HG03457 (cell line): ENCODE results near the gene HSD11B2.
A peak's percentile ranks its signal among the peaks of the same experiment; 100 is the strongest.

Source experiments
- ATAC-seq: cut with Tn5 transposase; IDR thresholded peaks from one replicate; pipeline ENCODE4 v1.9.1; 2021; ENCODE audit warnings: moderate number of reproducible peaks; ENCODE audit not compliant: unreplicated experiment

Gene HSD11B2

DNA sequence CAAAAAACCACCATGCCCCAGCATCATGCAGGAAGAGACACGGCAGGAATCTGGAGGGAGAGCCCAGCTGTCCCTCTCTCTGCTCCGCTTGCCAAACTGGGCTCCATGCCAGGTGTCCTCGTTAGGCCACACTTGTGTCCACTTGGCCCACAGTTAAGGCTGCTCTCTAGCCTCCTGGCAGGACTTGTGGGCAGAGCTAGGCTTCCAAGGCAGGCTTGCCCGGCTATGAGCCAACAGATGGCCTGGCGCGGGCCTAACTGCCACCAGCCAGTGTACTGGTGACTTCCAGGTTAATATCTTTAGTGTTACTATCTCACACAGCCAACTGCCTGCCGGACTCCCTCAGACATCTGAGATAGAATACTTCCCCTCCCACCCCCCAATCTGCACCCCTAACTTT, 39.4 kb downstream of the HSD11B2 start:
- no peak for ATAC-seq

DNA sequence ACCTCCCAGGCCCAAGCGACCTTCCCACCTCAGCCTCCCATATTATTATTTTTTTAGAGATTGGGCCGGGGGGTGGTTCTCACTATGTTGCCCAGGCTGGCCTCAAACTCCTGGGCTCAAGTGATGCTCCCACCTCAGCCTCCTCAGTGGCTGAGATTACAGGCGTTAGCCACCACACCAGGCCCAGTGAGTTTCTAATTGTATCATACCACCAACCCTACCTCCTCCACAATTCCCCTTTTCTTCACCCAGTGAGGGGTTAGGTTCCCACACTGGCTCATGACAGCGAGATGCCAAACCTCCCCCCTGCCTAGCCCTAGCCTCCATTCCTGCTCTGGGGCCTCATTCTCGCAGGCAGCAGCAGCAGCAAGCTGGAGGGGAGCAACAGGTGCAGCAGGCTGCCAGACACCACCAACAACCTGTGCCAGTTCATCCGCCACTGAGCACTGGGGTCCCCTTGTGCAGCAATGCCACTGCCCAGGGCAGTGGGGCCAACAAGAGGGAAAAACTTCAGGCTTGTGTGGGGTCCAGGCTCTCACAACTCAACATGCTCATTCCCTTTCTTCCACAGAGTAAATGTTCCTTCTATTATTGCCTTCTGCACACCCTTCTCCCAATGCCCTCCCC, 41.0 kb downstream of the HSD11B2 start:
- no peak for ATAC-seq

DNA sequence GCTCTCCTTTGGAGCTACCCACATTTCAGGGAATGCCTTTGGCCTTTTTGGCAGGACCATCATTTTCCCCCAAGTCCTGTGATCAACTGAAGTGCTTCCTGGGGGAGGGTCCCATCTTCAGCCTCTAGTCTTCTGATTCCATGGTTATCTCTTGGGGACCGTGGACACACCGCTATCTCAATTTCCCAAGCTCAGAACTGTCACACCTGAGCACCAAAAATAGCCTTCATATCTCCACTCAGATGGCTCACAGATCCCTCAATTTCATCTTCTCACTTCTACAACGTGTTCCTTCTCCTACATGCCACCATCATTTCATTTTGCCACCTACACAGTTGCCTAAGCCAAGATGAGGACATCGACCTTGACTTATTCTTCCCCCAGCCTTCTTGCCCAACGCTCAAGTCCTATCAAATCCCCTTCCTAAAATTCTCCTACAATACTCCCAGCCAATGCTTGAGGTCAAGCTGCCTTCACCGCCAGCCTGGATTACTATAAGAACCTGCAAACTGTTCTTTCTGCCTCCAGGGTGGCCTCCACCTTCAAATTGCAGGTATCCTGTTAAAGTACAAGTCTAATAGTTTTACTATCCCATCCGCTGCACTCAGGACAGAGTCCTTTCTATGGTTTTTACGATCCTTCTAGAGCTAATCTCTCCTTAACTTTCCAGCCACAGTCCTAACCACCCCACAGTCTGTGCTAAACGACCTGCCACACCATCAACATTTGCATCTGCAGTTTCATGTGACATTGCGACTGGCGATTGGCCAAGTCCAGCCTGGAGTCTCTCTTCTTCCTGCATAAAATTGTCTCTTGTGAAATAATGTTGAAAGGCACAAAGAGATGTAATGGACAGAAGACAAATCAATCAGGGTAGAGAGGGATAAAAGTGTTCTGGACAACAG, 43.9 kb downstream of the HSD11B2 start:
- no peak for ATAC-seq

DNA sequence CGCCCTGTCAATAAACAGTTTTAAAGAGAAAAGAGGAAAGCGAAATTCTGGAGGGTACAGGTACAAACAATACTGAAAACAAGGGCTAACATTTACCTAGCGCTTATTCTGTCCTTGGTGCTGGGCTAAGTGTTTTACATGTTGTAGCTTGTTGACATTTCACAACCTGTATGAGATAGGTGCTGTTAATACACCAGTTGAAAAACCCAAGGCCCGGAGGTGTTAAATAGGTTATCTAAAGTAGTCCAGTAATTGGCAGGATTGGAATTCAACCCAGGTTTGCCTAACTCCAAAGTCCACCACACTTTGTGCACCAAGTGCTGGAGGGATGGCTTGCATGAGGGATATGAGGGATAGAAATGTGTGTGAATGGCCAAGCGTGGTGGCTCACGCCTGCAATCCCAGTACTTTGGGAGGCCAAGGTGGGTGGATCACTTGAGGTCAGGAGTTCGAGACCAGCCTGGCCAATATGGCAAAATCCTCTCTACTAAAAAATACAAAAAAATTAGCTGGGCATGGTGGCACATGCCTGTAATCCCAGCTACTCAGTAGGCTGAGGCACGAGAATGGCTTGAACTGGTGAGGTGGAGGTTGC, 47.1 kb downstream of the HSD11B2 start:
- ATAC-seq, result no peak

DNA sequence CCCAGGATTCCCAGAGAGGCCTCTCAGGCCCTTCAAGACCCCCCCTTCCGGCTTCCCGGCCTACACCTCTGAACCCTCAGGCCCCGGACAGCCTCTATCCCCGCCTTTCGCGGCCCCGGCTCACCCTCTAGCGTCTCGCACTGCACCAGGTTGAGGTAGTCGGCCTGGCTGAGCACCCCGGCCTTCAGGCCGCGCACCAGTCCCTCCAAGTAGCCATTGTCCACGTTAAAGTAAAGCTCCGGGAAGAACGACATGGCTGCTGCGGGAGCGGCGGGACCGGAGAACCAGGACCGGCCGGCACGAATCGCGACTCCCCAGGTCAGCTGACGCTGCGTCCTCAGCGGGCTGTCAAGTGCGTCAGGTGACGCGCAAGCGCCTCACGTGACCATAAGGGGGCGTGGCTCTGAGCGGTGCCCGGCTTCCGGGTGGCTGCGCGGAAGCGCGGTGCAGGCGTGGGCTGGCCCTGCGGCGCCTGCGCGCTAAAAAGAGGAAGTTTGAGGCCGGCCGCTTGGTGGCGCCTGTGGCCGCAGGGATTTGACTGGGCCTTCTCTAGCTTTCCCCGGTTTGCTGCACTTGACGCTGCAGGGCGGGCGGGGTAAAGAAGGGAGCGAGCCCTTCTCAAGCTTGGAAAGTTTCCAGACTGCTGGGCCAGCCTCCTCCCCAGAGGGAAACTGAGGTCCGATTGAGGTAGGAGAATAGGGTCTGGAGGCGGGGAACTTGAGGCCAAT, 50.1 kb downstream of the HSD11B2 start, which contains the start of gene ATP6V0D1:
ATP6V0D1 (minus strand) TSS at position 325 of the 728 bp plus-strand sequence; CDS start at position 254, 71 bp downstream.
- peak; percentile 68 for ATAC-seq

DNA sequence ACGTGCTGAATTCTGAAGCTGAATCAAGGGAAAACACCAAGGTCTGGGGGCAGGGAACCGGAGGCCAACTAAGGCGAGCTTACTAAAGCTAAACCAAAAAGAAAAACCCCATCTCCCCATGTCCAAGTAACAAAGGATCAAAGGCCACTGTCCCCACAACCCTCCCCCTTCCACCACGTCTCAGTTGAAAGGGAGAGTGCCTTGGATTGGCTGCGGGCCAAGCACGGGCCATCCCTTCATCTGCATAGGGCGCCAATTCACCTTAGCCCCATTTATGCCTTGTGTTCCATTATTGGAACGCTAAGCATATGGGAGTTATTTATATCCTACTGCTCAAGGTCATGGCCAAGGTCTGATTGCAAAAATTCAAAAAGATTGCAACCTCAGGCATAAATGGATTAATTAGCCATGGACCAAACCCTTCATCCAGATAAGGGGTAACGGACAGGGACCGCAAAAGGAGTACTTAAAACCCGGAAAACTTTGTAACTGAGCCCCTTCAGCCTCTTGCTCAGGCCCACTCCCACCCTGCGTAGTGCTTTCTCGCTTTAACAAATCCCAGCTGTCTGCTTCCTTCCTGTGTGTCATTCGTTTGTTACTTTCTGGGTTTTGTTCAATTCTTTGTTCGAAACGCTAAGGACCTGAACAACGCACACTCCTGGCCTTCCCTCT, 50.8 kb downstream of the HSD11B2 start:
- ATAC-seq, result no peak

DNA sequence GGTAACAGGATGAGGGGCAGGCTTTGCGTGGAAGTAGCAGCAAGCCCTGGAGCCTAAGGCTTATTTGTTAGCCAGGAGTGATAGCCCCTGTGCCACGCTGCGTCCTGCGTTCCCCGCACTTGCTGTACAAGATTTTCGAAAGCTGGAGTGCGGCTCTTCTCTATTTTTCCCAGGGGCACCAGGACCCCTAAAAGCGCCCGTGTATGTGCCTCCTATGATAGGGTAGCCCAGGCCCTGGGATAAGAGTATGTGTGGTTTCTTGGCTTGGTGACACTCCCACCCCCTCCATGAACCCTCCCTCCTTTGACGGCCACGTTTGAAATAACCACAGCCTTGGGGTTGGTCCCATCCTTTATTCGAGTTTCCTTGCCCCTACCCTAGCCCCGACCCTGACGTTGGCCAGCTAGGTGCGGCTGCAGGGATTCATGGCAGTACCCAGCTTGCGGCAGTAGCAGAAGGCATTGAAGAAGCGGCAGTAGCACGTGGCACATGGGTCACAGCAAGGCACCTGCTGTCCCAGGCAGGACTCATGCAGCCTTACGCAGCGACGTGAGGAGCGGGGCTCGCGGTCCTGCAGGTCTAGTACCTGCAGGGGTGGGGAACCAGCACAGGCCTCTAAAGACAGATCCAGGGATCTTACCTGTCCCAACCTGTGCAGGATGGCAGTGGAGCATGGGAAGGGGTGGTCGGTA, 51.5 kb downstream of the HSD11B2 start:
- no peak for ATAC-seq

DNA sequence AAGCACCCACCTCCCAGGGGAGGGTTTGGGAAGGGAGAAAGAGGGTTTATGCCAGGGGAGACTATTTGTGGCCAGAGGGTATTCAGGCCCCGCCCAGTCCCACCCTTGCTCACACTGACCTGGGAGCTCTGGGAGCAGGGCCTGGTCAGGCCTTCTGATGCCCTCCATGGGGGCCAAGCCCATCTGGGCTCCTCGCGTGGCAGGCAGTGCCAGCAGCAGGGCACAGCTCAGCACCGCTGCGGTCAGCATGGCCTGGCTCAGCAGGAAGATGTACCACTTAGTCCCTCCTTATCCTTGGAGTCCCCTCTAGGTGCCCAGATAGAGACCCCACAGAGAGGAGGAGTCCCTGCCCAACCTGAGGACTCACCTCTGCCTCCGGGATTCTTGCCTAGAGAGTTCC, 52.2 kb downstream of the HSD11B2 start, which contains the start of gene AGRP:
AGRP (minus strand) TSS at position 398 of the 400 bp plus-strand sequence; CDS start at position 249, 149 bp downstream.
- ATAC-seq, result no peak

DNA sequence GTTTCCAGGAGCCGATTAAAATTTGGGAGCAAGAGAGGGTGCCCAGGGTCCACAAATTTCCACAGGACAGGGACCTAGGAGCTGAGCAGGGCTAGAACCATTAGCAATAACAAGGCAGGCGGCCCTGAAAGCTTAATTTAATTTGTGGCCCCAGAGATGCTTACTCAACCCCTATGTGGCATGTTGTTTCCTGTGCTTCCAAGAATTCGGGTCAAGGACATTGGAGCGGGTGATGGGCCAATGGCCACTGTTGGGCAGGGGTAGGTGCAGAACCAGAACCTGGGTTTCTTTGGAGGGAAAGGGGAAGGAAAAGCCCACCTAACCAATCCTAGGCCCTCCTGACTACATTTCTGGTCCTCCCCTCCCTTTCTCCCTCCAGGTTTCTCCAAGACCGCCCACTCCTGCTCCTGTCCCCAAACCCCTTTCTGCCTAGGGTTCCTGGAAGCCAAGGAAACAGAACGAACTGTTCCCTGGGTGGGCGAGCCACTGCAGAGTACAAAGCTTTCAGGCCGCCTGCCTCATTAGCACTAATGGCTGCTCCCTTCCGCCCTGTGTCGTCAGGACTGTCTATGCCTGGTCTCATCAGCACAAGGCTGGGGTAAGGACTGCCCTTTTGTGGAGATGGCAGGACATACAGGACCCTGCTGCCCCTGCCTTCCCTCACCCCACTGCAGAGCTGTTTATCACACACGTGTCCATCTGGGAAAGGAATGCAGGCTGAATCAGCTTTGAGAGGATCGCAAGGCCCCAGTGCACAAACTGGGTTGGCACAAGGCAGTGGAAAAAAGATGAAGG, 53.0 kb downstream of the HSD11B2 start:
- ATAC-seq, result no peak

DNA sequence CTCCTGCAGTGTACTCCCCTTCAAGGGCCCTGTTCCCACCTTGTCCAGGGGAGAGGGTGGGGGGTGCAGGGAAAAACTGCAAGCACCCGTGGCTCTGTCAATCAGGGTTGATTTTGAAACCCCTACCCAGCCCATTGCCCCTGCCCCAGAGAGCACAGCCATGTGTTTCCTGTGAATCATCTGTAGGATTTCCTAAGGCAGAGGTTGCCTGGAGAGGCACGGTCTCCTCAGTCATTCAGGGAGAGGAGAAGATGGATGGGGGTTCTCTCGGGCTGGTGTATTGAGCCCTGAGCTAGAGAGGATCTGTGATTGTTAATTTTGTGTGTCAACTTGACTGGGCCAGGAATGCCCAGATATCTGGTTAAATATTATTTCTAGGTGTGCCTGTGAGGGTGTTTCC, 55.9 kb downstream of the HSD11B2 start:
- no peak for ATAC-seq
